K562 (cell line): Measurements from ENCODE around the gene C11orf91. TPM values are rescaled to one million over a fixed set of nuclear protein-coding genes. Genes with fewer than 3 reads are reported as not detected.

Source experiments
- BRD4 ChIP-seq: fragments of 200-600 bp; sonication (generic); IDR thresholded peaks from 2 replicates; pipeline ENCODE4 v1.6.1; 2017; ENCODE audit warnings: inconsistent platforms
- CGGBP1 ChIP-seq: fragments of 250-450 bp; sonication (Bioruptor Pico); IDR thresholded peaks from 2 replicates; pipeline ENCODE4 v1.9.0; 2021; ENCODE audit warnings: mild to moderate bottlenecking
- RAD21 ChIP-seq, 2 experiments: fragments of 250-450 bp in 1 of 2; fragments of 450-650 bp in 1 of 2; sonication (Bioruptor Pico) in 1 of 2; formaldehyde crosslinking in 1 of 2; IDR thresholded peaks in 1 of 2; conservative IDR thresholded peaks in 1 of 2; 2 replicates each; pipeline versions ENCODE4 v1.4.0 to v1.8.0; 2020 to 2022; ENCODE audit warnings: mild to moderate bottlenecking in 2 of 2, moderate library complexity in 1 of 2
- REST ChIP-seq, 2 experiments: fragments of 450-650 bp; formaldehyde crosslinking in 1 of 2; IDR thresholded peaks; 2 replicates each; pipeline versions ENCODE4 v1.4.0 to v1.6.1; 2014 to 2020; ENCODE audit warnings: mild to moderate bottlenecking in 2 of 2, borderline replicate concordance in 1 of 2, low read depth in 1 of 2
- ZNF511 ChIP-seq: sonication (generic); formaldehyde crosslinking; IDR thresholded peaks from 2 replicates; pipeline ENCODE4 v1.8.0; 2022; ENCODE audit warnings: mild to moderate bottlenecking, missing genetic modification reagents
- polyA plus RNA-seq, 8 experiments: library from polyadenylated mRNA; depleted of rRNA in 4 of 8; stranded (reverse) in 5 of 8; unstranded in 3 of 8; fragments of >200 nt; fragmentation: Nextera tagmentation in 2 of 8; fragmentation: Illumina TruSeq in 1 of 8; extraction: Ambion mirVana in 2 of 8; extraction: Trizol in 1 of 8; gene quantifications; 2 replicates each; pipeline versions ENCODE4 v1.2.1 to v1.2.3, GENCODE V29; 2011 to 2014; ENCODE audit warnings: inconsistent platforms in 1 of 8, missing spikeins in 1 of 8
- total RNA-seq, 7 experiments: library from RNA; depleted of rRNA in 6 of 7; stranded (reverse); fragments of >200 nt in 6 of 7; fragmentation: Illumina TruSeq in 2 of 7; extraction: Trizol in 2 of 7; gene quantifications; 2 replicates each; pipeline versions ENCODE4 v1.2.1 to v1.2.3, GENCODE V29; 2011 to 2021; ENCODE audit warnings: low replicate concordance in 1 of 7

The C11orf91 gene
- total and polyA plus RNA-seq, 9 of the 15 experiments (the other 6 are each of a cell fraction or from before 2014, with no cell fraction given) = not detected

DNA sequence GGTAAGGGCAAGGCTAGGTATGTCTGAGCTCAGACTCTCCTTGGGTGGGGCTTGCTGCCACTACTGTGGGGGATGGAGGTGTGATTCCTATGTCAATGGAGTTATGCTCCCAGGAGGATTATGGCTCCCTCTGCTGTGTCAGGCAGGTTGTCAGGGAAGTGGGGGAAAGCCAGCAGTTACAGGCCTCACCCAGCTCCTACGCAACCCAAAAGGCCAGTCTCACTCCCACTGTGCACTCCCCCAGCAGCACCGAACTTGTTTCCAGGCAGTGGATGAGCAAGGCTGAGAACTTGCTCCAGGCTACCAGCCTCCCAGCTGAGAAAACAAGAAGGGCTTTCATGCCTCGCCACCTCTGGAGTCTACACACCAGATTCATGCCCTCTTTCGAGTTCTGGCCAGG, 18.2 kb downstream of the C11orf91 start (continued):
- TF ChIP-seq REST (IDR thresholded peaks at IDR 0.05; ENCODE audit: borderline replicate concordance) = 0 out of 2 replicates have a peak, but pooled peaks have one; percentile 8
- TF ChIP-seq REST (CRISPR knock-in tag; IDR thresholded peaks at IDR 0.05; ENCODE audit: low read depth) = no peak
- no peak for TF ChIP-seq CGGBP1
- peak in 1 of 2 experiments; percentile 39; a peak in 2 of 4 replicates for TF ChIP-seq RAD21 (CRISPR knock-in tag; conservative IDR thresholded peaks at IDR 0.05 in 1 of 2, IDR thresholded peaks at IDR 0.05 in 1 of 2)
- no peak for TF ChIP-seq BRD4
- no peak for TF ChIP-seq ZNF511
